Inflammatory macrophage treated with lipopolysaccharide for 4 hours (primary cell): ENCODE data around the gene F10.

Experiments
- DNase-seq: peaks from one replicate; pipeline ENCODE4 v3.0.0-alpha.2; 2020

F10 gene

DNA sequence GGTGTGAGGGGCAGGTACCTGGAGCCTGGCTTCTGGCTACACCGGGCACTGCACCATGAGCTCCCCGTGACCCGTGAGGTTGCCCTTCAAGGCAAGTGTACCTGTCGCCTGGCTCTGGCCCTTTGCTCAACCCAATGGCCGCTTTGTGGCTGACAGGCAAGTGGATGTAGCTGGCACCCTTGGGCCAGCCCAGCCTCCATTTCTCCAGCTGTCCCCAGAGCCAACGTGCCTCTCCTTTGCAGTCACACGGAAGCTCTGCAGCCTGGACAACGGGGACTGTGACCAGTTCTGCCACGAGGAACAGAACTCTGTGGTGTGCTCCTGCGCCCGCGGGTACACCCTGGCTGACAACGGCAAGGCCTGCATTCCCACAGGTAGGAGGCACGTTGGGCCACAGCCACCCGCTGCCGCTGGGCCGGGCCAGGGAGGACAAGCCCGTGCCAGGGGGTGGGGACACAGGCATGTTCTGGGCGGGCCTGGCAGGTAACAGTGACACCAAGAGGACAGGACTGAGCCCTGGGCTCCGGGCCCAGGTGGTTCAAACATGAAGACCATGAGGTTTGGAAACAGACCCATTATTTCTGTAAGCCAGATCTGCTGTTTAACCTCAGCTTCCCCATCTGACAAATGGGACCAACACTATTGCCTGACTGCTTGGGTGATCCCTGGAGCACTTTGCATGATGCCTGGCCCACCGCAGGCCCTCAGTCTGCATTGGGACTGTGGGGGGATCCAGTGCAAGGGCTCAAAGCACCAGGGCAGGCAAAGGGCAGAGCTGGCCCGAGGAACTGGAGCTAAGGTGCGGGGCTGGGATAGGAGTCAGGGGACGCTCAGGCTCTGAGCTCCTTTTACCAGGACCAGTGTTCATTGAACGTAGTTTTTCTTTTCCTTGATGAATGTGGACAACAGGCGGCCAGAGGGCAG, 18.3 kb downstream of the F10 start:
- DNase-seq: no peak

- no peak for DNase-seq
These were observed 19.0 kb downstream of the F10 start for GRCh38 chr13:113141601-113141970.

DNA sequence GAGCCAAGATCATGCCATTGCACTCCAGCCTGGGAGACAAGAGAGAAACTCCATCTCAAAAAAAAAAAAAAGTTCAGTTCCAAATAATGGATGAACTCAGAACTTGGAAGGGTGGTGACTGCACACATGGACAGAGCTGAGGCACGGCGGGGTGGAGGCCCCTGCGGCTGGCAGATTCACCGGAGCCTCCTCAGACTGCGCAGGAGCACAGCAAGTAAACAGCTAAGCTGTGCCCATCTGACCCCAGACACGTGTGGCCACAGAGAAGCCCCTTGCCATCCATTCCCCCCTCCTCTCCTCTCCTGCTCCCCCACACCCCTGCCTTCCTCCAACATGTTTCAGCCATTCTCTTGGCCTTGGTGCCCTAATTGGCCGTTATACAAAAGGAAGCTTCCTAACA, 20.3 kb downstream of the F10 start:
- DNase-seq: no peak

- DNase-seq: no peak
These were observed 21.1 kb downstream of the F10 start for GRCh38 chr13:113143466-113144254.

GRCh38 chr13:113144255-113144629, 21.6 kb downstream of the F10 start:
- no peak for DNase-seq

DNA sequence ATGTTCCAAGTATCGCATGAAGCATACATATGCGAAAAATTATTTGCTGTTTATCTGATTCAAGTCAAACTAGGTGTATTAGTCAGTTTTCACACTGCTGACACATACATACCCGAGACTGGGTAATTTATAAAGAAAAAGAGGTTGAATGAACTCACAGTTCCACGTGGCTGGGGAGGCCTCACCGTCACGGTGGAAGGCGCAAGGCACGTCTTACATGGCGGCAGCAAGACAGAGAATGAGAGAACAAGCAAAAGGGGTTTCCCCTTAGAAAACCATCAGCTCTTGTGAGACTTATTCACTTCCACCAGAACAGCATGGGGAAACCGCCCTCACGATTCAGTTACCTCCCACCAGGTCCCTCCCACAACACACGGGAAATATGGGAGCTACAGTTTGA, 22.9 kb downstream of the F10 start:
- no peak for DNase-seq

DNA sequence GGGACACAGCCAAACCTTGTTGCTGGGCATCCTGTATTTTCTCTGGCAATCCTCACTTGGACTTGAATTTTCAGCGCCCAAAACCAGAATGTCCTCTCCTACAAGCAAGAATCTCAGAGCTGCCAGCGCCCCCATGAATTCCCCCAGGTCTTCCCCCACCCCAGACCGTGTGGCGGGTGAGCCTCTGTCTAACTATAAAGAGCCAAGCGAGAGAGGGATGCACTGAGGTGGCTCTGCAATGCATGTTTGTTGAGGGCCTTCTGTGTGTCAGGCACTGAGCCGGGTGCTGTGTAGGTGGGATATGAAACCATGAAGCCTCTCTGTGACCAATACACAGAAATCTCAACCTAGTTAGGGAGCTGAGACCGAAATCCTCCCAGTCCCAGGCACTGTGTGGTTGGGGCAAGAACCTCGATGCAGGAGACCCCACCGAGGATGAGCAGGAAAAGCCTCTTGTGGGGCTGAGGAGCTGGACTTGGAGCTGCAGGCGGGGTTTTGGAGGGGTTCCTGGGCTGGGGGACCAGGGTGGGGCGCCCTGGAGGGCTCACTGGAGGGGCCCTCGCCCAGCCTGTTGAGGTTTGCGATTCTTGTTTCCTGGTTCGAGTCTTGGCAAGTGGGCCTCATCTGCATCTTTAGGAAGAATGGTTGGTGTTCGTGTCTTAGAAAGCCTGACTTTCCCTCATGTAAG, 23.5 kb downstream of the F10 start:
- no peak for DNase-seq

GRCh38 chr13:113146750-113147149, 24.2 kb downstream of the F10 start:
- no peak for DNase-seq

DNA sequence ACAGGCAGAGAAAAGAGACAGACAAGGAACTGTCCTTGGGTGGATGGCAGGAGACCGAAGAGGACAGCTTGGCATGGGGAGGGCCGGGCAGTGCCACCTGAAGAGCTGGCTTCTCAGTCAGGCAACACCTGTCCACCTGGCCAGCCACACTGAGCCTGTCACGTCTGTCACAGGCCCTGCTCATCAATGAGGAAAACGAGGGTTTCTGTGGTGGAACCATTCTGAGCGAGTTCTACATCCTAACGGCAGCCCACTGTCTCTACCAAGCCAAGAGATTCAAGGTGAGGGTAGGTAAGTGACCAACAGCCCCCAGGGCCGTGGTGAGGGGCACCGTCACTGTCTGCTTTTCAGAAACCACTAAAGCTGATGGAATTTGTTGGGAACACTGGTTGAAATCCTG, 24.6 kb downstream of the F10 start:
- DNase-seq: no peak

GRCh38 chr13:113148407-113148806, 25.8 kb downstream of the F10 start:
- no peak for DNase-seq

DNA sequence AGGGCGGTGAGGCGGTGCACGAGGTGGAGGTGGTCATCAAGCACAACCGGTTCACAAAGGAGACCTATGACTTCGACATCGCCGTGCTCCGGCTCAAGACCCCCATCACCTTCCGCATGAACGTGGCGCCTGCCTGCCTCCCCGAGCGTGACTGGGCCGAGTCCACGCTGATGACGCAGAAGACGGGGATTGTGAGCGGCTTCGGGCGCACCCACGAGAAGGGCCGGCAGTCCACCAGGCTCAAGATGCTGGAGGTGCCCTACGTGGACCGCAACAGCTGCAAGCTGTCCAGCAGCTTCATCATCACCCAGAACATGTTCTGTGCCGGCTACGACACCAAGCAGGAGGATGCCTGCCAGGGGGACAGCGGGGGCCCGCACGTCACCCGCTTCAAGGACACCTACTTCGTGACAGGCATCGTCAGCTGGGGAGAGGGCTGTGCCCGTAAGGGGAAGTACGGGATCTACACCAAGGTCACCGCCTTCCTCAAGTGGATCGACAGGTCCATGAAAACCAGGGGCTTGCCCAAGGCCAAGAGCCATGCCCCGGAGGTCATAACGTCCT, 26.4 kb downstream of the F10 start:
- DNase-seq: no peak

GRCh38 chr13:113149711-113150549, 27.3 kb downstream of the F10 start:
- no peak for DNase-seq

- DNase-seq: no peak
These were observed 28.2 kb downstream of the F10 start for GRCh38 chr13:113150550-113151365.

- peak; percentile 40 for DNase-seq
These were observed 29.4 kb downstream of the F10 start for GRCh38 chr13:113151745-113152690.

- DNase-seq: no peak
These were observed 30.0 kb downstream of the F10 start for GRCh38 chr13:113152691-113152983.

- no peak for DNase-seq
These were observed 30.6 kb downstream of the F10 start for GRCh38 chr13:113152984-113153809.

DNA sequence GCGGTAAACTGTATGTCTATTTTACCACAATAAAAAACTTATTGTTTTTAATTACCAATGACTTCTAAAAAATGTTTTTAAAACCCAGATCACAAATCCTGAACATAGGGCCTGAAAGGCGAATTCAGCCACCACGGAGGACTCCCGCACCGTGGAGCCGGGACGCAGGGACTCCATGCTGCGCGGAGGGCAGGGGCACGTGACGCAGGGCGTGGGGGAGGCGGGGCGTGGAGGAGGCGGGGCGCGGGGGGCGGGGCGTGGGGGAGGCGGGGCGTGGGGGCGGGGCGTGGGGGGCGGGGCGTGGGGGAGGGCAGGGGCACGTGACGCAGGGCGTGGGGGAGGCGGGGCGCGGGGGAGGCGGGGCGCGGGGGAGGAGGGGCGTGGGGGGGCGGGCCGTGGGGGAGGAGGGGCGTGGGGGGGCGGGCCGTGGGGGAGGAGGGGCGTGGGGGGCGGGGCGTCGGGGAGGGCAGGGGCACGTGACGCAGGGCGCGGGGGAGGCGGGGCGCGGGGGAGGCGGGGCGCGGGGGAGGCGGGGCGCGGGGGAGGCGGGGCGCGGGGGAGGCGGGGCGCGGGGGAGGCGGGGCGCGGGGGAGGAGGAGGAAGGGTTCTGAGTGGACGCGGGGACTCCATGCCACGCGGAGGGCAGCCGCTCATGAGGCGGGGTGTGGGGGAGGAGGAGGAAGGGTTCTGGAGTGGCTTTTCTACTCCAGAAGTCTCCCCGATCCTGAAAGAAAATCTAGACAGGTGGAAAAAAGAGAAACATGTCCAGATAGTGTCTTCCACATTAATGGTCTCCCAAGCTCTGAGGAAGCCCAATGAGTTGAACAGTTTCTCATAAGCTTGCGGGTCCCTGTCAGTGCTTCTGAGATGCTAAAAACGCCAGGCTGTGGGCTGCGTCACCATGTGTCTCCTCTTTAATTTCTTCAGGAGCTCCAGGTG, 31.5 kb downstream of the F10 start:
- peak; percentile 51 for DNase-seq

- DNase-seq: no peak
These were observed 32.6 kb downstream of the F10 start for GRCh38 chr13:113155201-113155600.
